ENCODE measurements around the gene HSD3B7. TPM values are rescaled to one million over a fixed set of nuclear protein-coding genes. Genes with fewer than 3 reads are reported as not detected.
A peak's percentile ranks its signal among the peaks of the same experiment; 100 is the strongest.

The HSD3B7 gene
- total and polyA plus RNA-seq, 10 donors: 5.3 to 24.5 (median 18.1) TPM

- peak; percentile 85 for DNase-seq
- intact Hi-C loops (cut with DNase I; ENCODE audit: low total_unique reads): no loop called here
- peaks cover 22 to 80% (median 44%) of the 10 kb centered on the region in 6 donors for H3K4me1 ChIP-seq
- no peaks in the 10 kb centered on the region for H3K9me3 ChIP-seq
- peak overlapping the region in 4 of 8 donors; percentile 36 to 99 (median 48) for H3K27ac ChIP-seq
- 49 to 57% (median 55%) methylated on average over 14 to 15 of the region's 15 CpGs for WGBS, 5 donors
- no peak overlapping the region for H3K4me3 ChIP-seq
- H3K27me3 ChIP-seq (replicated peaks in 1 of 7): no peaks in the 10 kb centered on the region
- TF ChIP-seq CTCF (IDR thresholded peaks at IDR 0.05 in 8 of 11, conservative IDR thresholded peaks at IDR 0.05 in 3 of 11): peak in 10 of 11 experiments; percentile 26 to 78 (median 61)
- TF ChIP-seq POLR2AphosphoS5 (IDR thresholded peaks at IDR 0.05): peak; percentile 44 to 76 (median 45)
- no peak for TF ChIP-seq POLR2A (IDR thresholded peaks at IDR 0.05)
- H3K36me3 ChIP-seq: peaks cover 0 to 22% (median 0%) of the 10 kb centered on the region in 6 donors
These were observed 31.4 kb upstream of the HSD3B7 start for GRCh38 chr16:30953511-30954124.

GRCh38 chr16:30954993-30955392, 30.0 kb upstream of the HSD3B7 start:
- Histone ChIP-seq H3K36me3 (peaks cover 2 to 35% (median 11%) of the 10 kb centered on the region in 6 donors), H3K4me1 (peaks cover 33 to 83% (median 51%) of the 10 kb centered on the region in 6 donors), H3K9me3 (no peaks in the 10 kb centered on the region), H3K27me3 (replicated peaks in 1 of 7) (no peaks in the 10 kb centered on the region), H3K27ac (peak overlapping the region in 1 of 8 donors; percentile 53), H3K4me3 (no peak overlapping the region)
- intact Hi-C loops (cut with DNase I; ENCODE audit: low total_unique reads): no loop called here
- TF ChIP-seq POLR2AphosphoS5 (IDR thresholded peaks at IDR 0.05): no peak
- no peak for TF ChIP-seq POLR2A (IDR thresholded peaks at IDR 0.05)
- TF ChIP-seq CTCF (IDR thresholded peaks at IDR 0.05 in 8 of 11, conservative IDR thresholded peaks at IDR 0.05 in 3 of 11): no peak
- WGBS, 5 donors: 91 to 96% (median 94%) methylated on average over 8 of the region's 8 CpGs
- no peak for DNase-seq

GRCh38 chr16:30956601-30957455, 28.2 kb upstream of the HSD3B7 start:
- peak in 3 of 11 experiments; percentile 20 to 33 (median 23) for TF ChIP-seq CTCF (IDR thresholded peaks at IDR 0.05 in 8 of 11, conservative IDR thresholded peaks at IDR 0.05 in 3 of 11)
- TF ChIP-seq POLR2A (IDR thresholded peaks at IDR 0.05): no peak
- Histone ChIP-seq H3K9me3 (no peaks in the 10 kb centered on the region), H3K4me1 (peaks cover 21 to 70% (median 36%) of the 10 kb centered on the region in 6 donors), H3K27me3 (replicated peaks in 1 of 7) (no peaks in the 10 kb centered on the region), H3K27ac (peak overlapping the region; percentile 96 to 100 (median 98)), H3K4me3 (peak overlapping the region; percentile 71 to 94 (median 81)), H3K36me3 (peaks cover 2 to 46% (median 29%) of the 10 kb centered on the region in 6 donors)
- intact Hi-C loops (cut with DNase I; ENCODE audit: low total_unique reads): no loop called here
- DNase-seq: peak; percentile 95
- WGBS, 5 donors: 4 to 36% (median 27%) methylated on average over 16 to 42 of the region's 42 CpGs

Measured in spleen (tissue), 11 donors.